NB4 (cell line): ENCODE results near the gene UTP18.

Source experiments
- MYC ChIP-seq: IDR thresholded peaks from 2 replicates; pipeline ENCODE4 v1.6.1; 2011; ENCODE audit warnings: low read depth, low read length
- POLR2A ChIP-seq: IDR thresholded peaks from 2 replicates; pipeline ENCODE4 v1.6.1; 2011; ENCODE audit warnings: mild to moderate bottlenecking; ENCODE audit not compliant: insufficient read length; ENCODE audit errors: extremely low read depth
- TF ChIP-seq, protein P1 (sequence below): IDR thresholded peaks from one replicate; pipeline ENCODE4 v1.5.1; 2012; ENCODE audit warnings: low read depth, low read length
- TF ChIP-seq, protein P2 (sequence below): IDR thresholded peaks from 2 replicates; pipeline ENCODE4 v1.6.1; 2011; ENCODE audit warnings: low read depth, low read length

DNA sequence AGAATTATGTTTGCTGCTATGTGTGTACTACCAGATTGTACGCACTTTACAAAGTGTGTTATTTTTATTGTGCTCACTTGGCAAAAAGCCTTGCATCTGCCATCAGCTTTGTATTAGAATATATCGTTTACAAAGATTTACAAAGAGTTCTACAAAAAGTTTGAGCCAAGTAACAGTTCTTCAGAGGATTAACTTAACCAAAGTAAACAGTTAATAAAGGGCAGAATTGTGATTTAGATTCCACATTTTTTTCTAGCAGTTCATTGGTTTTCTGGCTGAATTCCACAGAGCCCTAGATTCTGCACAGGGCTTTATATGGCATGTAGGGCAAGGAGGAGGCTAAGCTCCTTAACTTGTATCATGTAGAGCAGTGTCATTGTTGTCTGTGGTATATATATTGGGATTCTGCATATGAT lies 29.4 kb downstream of the UTP18 start:
- TF ChIP-seq, protein P1, sequence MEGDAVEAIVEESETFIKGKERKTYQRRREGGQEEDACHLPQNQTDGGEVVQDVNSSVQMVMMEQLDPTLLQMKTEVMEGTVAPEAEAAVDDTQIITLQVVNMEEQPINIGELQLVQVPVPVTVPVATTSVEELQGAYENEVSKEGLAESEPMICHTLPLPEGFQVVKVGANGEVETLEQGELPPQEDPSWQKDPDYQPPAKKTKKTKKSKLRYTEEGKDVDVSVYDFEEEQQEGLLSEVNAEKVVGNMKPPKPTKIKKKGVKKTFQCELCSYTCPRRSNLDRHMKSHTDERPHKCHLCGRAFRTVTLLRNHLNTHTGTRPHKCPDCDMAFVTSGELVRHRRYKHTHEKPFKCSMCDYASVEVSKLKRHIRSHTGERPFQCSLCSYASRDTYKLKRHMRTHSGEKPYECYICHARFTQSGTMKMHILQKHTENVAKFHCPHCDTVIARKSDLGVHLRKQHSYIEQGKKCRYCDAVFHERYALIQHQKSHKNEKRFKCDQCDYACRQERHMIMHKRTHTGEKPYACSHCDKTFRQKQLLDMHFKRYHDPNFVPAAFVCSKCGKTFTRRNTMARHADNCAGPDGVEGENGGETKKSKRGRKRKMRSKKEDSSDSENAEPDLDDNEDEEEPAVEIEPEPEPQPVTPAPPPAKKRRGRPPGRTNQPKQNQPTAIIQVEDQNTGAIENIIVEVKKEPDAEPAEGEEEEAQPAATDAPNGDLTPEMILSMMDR, result no peak
- TF ChIP-seq, protein P2, sequence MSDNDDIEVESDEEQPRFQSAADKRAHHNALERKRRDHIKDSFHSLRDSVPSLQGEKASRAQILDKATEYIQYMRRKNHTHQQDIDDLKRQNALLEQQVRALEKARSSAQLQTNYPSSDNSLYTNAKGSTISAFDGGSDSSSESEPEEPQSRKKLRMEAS, result no peak
- TF ChIP-seq POLR2A, result no peak
- TF ChIP-seq MYC, result no peak
